BLaER1 treated with 17β-estradiol and CSF1 and Interleukin-3, amounts not matched to agents 10 nM and 100 nM (cell line): ENCODE results near the gene TPRG1L.
A peak's percentile ranks its signal among the peaks of the same experiment; 100 is the strongest.

ENCODE experiments used
- H3K27ac ChIP-seq, 11 experiments: shearing (Covaris generic); formaldehyde crosslinking; 2 replicates each; pipeline ENCODE4 v1.8.1; 2022
- H3K27me3 ChIP-seq, 11 experiments: shearing (Covaris generic); formaldehyde crosslinking; 2 replicates each; pipeline ENCODE4 v1.8.1; 2022
- H3K36me3 ChIP-seq, 11 experiments: shearing (Covaris generic); formaldehyde crosslinking; 2 replicates each; pipeline ENCODE4 v1.8.1; 2022
- H3K4me1 ChIP-seq, 10 experiments: shearing (Covaris generic); formaldehyde crosslinking; 2 replicates each; pipeline ENCODE4 v1.8.1; 2022
- H3K4me2 ChIP-seq, 11 experiments: shearing (Covaris generic); formaldehyde crosslinking; 2 replicates each; pipeline ENCODE4 v1.8.1; 2022
- H3K4me3 ChIP-seq, 10 experiments: shearing (Covaris generic); formaldehyde crosslinking; 2 replicates each; pipeline ENCODE4 v1.8.1; 2022
- H3K9ac ChIP-seq, 11 experiments: shearing (Covaris generic); formaldehyde crosslinking; 2 replicates each; pipeline ENCODE4 v1.8.1; 2022
- H3K9me3 ChIP-seq, 11 experiments: shearing (Covaris generic); formaldehyde crosslinking; replicated peaks in 1 of 11; 2 replicates each; pipeline ENCODE4 v1.8.1; 2022
- H4K20me1 ChIP-seq, 11 experiments: shearing (Covaris generic); formaldehyde crosslinking; 2 replicates each; pipeline ENCODE4 v1.8.1; 2022
- Cebpa-rat ChIP-seq, 11 experiments: shearing (Covaris generic); IDR thresholded peaks; 2 replicates each; pipeline ENCODE4 v1.8.1; 2022

Gene TPRG1L

GRCh38 chr1:3634059-3634800 is 9.4 kb downstream of the TPRG1L start:
- H3K36me3 ChIP-seq: peaks cover 85 to 99% (median 96%) of the 10 kb centered on the region in 11 experiments
- no peak for TF ChIP-seq Cebpa-rat (IDR thresholded peaks at IDR 0.05)
- H3K9me3 ChIP-seq: no peaks in the 10 kb centered on the region
- peaks cover 0 to 36% (median 13%) of the 10 kb centered on the region in 11 experiments; a peak in 12 of 22 replicates for H4K20me1 ChIP-seq
- no peak overlapping the region for H3K27ac ChIP-seq
- no peak overlapping the region; a peak in 1 of 22 replicates for H3K9ac ChIP-seq
- H3K4me3 ChIP-seq: no peak overlapping the region
- H3K27me3 ChIP-seq: no peaks in the 10 kb centered on the region
- H3K4me2 ChIP-seq: no peak overlapping the region
- H3K4me1 ChIP-seq: peaks cover 22 to 44% (median 40%) of the 10 kb centered on the region in 10 experiments

- H3K4me2 ChIP-seq: no peak overlapping the region
- no peak overlapping the region for H3K4me3 ChIP-seq
- H3K36me3 ChIP-seq: peaks cover 73 to 100% (median 96%) of the 10 kb centered on the region in 11 experiments
- H3K4me1 ChIP-seq: peaks cover 4 to 34% (median 31%) of the 10 kb centered on the region in 10 experiments
- no peak overlapping the region for H3K27ac ChIP-seq
- no peaks in the 10 kb centered on the region for H3K9me3 ChIP-seq
- H3K9ac ChIP-seq: no peak overlapping the region
- peaks cover 0 to 34% (median 7%) of the 10 kb centered on the region in 11 experiments; a peak in 8 of 22 replicates for H4K20me1 ChIP-seq
- no peaks in the 10 kb centered on the region for H3K27me3 ChIP-seq
- no peak for TF ChIP-seq Cebpa-rat (IDR thresholded peaks at IDR 0.05)
These were observed 11.3 kb downstream of the TPRG1L start for GRCh38 chr1:3636080-3636479.

- H3K27ac ChIP-seq: no peak overlapping the region
- peaks cover 0 to 31% (median 27%) of the 10 kb centered on the region in 10 experiments; a peak in 16 of 20 replicates for H3K4me1 ChIP-seq
- H4K20me1 ChIP-seq: peaks cover 0 to 35% (median 7%) of the 10 kb centered on the region in 11 experiments; a peak in 9 of 22 replicates
- H3K27me3 ChIP-seq: no peaks in the 10 kb centered on the region
- peaks cover 77 to 100% (median 96%) of the 10 kb centered on the region in 11 experiments for H3K36me3 ChIP-seq
- no peaks in the 10 kb centered on the region for H3K9me3 ChIP-seq
- H3K4me3 ChIP-seq: no peak overlapping the region
- H3K9ac ChIP-seq: no peak overlapping the region
- TF ChIP-seq Cebpa-rat (IDR thresholded peaks at IDR 0.05): no peak
- no peak overlapping the region for H3K4me2 ChIP-seq
These were observed 11.7 kb downstream of the TPRG1L start for GRCh38 chr1:3636531-3636930.

- no peaks in the 10 kb centered on the region for H3K27me3 ChIP-seq
- no peak for TF ChIP-seq Cebpa-rat (IDR thresholded peaks at IDR 0.05)
- peak overlapping the region in 4 of 11 experiments; percentile 40 to 55 (median 50); a peak in 7 of 22 replicates for H3K27ac ChIP-seq
- H4K20me1 ChIP-seq: peaks cover 0 to 40% (median 8%) of the 10 kb centered on the region in 11 experiments; a peak in 9 of 22 replicates
- no peaks in the 10 kb centered on the region for H3K9me3 ChIP-seq
- peak overlapping the region in 8 of 11 experiments; percentile 14 to 74 (median 63); a peak in 14 of 22 replicates for H3K4me2 ChIP-seq
- peaks cover 66 to 100% (median 94%) of the 10 kb centered on the region in 11 experiments for H3K36me3 ChIP-seq
- peak overlapping the region in 4 of 11 experiments; percentile 19 to 37 (median 36); a peak in 5 of 22 replicates for H3K9ac ChIP-seq
- H3K4me1 ChIP-seq: peaks cover 0 to 31% (median 27%) of the 10 kb centered on the region in 10 experiments; a peak in 16 of 20 replicates
- H3K4me3 ChIP-seq: no peak overlapping the region
These were observed 13.2 kb downstream of the TPRG1L start for GRCh38 chr1:3638027-3638426.

- peak overlapping the region in 9 of 11 experiments; percentile 14 to 74 (median 61); a peak in 17 of 22 replicates for H3K4me2 ChIP-seq
- H4K20me1 ChIP-seq: peaks cover 0 to 40% (median 8%) of the 10 kb centered on the region in 11 experiments; a peak in 9 of 22 replicates
- H3K4me1 ChIP-seq: peaks cover 0 to 31% (median 27%) of the 10 kb centered on the region in 10 experiments; a peak in 16 of 20 replicates
These were observed 13.9 kb downstream of the TPRG1L start for GRCh38 chr1:3638676-3639075.

GRCh38 chr1:3639397-3639911 is 14.6 kb downstream of the TPRG1L start:
- Histone ChIP-seq H4K20me1 (peaks cover 0 to 39% (median 8%) of the 10 kb centered on the region in 11 experiments; a peak in 9 of 22 replicates), H3K36me3 (peaks cover 58 to 93% (median 87%) of the 10 kb centered on the region in 11 experiments), H3K4me2 (peak overlapping the region in 9 of 11 experiments; percentile 14 to 74 (median 61); a peak in 16 of 22 replicates), H3K9me3 (no peaks in the 10 kb centered on the region), H3K27me3 (no peaks in the 10 kb centered on the region), H3K9ac (peak overlapping the region in 2 of 11 experiments; percentile 18 to 26; a peak in 1 of 22 replicates), H3K27ac (no peak overlapping the region), H3K4me3 (no peak overlapping the region), H3K4me1 (peaks cover 0 to 31% (median 27%) of the 10 kb centered on the region in 10 experiments; a peak in 16 of 20 replicates)
- no peak for TF ChIP-seq Cebpa-rat (IDR thresholded peaks at IDR 0.05)

More at GRCh38 chr1:3638676-3639075, 13.9 kb downstream of the TPRG1L start:
- no peak for TF ChIP-seq Cebpa-rat (IDR thresholded peaks at IDR 0.05)
- Histone ChIP-seq H3K36me3 (peaks cover 62 to 97% (median 91%) of the 10 kb centered on the region in 11 experiments), H3K9me3 (no peaks in the 10 kb centered on the region), H3K27ac (peak overlapping the region in 4 of 11 experiments; percentile 40 to 55 (median 50); a peak in 6 of 22 replicates), H3K27me3 (no peaks in the 10 kb centered on the region), H3K9ac (peak overlapping the region in 5 of 11 experiments; percentile 6 to 37 (median 36); a peak in 5 of 22 replicates), H3K4me3 (no peak overlapping the region)

GRCh38 chr1:3640121-3640837 is 15.5 kb downstream of the TPRG1L start:
- H3K4me1 ChIP-seq: peaks cover 0 to 31% (median 27%) of the 10 kb centered on the region in 10 experiments; a peak in 16 of 20 replicates
- H3K27me3 ChIP-seq: no peaks in the 10 kb centered on the region
- no peak for TF ChIP-seq Cebpa-rat (IDR thresholded peaks at IDR 0.05)
- H3K27ac ChIP-seq: no peak overlapping the region
- peaks cover 0 to 31% (median 8%) of the 10 kb centered on the region in 11 experiments; a peak in 9 of 22 replicates for H4K20me1 ChIP-seq
- peaks cover 58 to 93% (median 86%) of the 10 kb centered on the region in 11 experiments for H3K36me3 ChIP-seq
- no peaks in the 10 kb centered on the region for H3K9me3 ChIP-seq
- H3K4me2 ChIP-seq: 0 out of 22 replicates have a peak overlapping the region, but pooled peaks of 1 of the 11 experiments have one; percentile 71
- no peak overlapping the region for H3K4me3 ChIP-seq
- H3K9ac ChIP-seq: no peak overlapping the region

- H3K4me2 ChIP-seq: no peak overlapping the region
- H3K27ac ChIP-seq: no peak overlapping the region
- H3K4me1 ChIP-seq: peaks cover 0 to 35% (median 28%) of the 10 kb centered on the region in 10 experiments; a peak in 16 of 20 replicates
- no peak for TF ChIP-seq Cebpa-rat (IDR thresholded peaks at IDR 0.05)
- H3K9ac ChIP-seq: no peak overlapping the region
- no peak overlapping the region for H3K4me3 ChIP-seq
- H3K9me3 ChIP-seq: no peaks in the 10 kb centered on the region
- peaks cover 0 to 31% (median 8%) of the 10 kb centered on the region in 11 experiments; a peak in 9 of 22 replicates for H4K20me1 ChIP-seq
- peaks cover 58 to 93% (median 86%) of the 10 kb centered on the region in 11 experiments for H3K36me3 ChIP-seq
- H3K27me3 ChIP-seq: no peaks in the 10 kb centered on the region
These were observed 16.4 kb downstream of the TPRG1L start for GRCh38 chr1:3641046-3641760.
